Subcutaneous adipose tissue (tissue), 4 donors: Measurements from ENCODE around the gene AIFM3. TPM values are rescaled to one million over a fixed set of nuclear protein-coding genes. Genes with fewer than 3 reads are reported as not detected.

Experiments used
- total RNA-seq, 4 donors: library from RNA; depleted of rRNA; stranded (reverse); fragments of >200 nt; gene quantifications; one replicate each; pipeline ENCODE4 v1.1.0, GENCODE V29; 2016
- TF ChIP-seq, protein P1 (sequence below): fragments of 450-650 bp; IDR thresholded peaks from one replicate; pipeline ENCODE4 v1.5.1; 2016; ENCODE audit warnings: low read depth, mild to moderate bottlenecking, control low read depth, antibody characterized with exemption, moderate library complexity

The AIFM3 gene
- 1 to 10 TPM; 1.3 to 5.7 (median 1.5) TPM for total RNA-seq

- TF ChIP-seq, protein P1, sequence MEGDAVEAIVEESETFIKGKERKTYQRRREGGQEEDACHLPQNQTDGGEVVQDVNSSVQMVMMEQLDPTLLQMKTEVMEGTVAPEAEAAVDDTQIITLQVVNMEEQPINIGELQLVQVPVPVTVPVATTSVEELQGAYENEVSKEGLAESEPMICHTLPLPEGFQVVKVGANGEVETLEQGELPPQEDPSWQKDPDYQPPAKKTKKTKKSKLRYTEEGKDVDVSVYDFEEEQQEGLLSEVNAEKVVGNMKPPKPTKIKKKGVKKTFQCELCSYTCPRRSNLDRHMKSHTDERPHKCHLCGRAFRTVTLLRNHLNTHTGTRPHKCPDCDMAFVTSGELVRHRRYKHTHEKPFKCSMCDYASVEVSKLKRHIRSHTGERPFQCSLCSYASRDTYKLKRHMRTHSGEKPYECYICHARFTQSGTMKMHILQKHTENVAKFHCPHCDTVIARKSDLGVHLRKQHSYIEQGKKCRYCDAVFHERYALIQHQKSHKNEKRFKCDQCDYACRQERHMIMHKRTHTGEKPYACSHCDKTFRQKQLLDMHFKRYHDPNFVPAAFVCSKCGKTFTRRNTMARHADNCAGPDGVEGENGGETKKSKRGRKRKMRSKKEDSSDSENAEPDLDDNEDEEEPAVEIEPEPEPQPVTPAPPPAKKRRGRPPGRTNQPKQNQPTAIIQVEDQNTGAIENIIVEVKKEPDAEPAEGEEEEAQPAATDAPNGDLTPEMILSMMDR = no peak
Measured at GRCh38 chr22:20966883-20967696, at the start of gene AIFM3. Gene AIFM3 (plus strand): TSS chr22:20967255. CDS start chr22:20967945, 690 bp downstream.

GRCh38 chr22:20918663-20919218 is 48.3 kb upstream of the AIFM3 start:
- TF ChIP-seq, protein P1 = no peak

- TF ChIP-seq, protein P1 = no peak
Measured at GRCh38 chr22:20919718-20920117, 47.3 kb upstream of the AIFM3 start.

DNA sequence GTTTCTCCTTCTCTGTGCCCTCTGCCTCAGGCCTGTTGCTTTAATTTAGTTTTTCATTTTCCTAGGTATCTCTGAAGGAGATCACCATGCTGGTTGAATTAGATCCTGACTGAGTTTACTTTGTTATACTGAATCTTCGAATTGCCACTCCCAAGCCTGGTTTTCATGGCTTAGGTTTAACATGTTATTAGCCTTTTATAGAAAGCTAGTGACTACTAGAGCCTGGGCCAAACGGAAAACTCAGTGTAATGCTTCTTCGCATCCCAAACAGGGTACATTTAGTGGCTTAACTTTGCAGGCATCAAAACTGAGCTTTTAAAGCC is 46.2 kb upstream of the AIFM3 start:
- TF ChIP-seq, protein P1 = no peak

DNA sequence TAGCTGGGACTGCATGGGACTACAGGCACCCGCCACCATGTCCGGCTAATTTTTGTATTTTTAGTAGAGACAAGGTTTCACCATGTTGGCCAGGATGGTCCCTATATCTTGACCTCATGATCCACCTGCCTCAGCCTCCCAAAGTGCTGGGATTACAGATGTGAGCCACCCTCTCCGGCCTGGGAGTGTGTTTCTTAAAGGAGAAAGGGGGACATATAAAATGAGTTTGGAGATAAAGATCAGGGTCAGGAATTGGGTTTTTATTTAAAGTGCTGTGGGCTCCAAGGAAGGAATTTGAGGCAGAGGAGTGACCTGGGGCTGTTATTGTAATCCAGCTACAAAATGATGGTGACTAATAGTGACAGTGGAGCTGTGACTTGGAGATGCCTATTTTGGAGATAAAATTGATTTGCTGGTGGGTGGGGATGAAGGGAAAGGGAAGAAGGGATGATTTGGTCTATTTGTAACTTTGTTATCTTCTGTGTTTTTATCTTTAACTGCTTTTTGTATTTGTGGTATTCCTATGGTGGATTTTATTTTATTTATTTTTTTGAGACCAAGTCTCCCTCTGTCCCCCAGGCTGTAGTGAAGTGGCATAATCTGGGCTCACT is 44.8 kb upstream of the AIFM3 start:
- TF ChIP-seq, protein P1 = no peak

GRCh38 chr22:20926243-20926642 is 40.8 kb upstream of the AIFM3 start:
- TF ChIP-seq, protein P1 = no peak

GRCh38 chr22:20927940-20928572 is 39.0 kb upstream of the AIFM3 start:
- TF ChIP-seq, protein P1 = no peak
